ENCODE measurements around the gene CR1L.
"Not testable (repeated sequence)": the region's sequence is repeated elsewhere in the genome, so short reads cannot be mapped to it uniquely, and the experiment has no call there.

- not testable (repeated sequence) for TF ChIP-seq CTCF (conservative IDR thresholded peaks at IDR 0.05; ENCODE audit: low read depth in 2 of 2); POLR2AphosphoS5 (IDR thresholded peaks at IDR 0.05; ENCODE audit: low read depth); JUNB (IDR thresholded peaks at IDR 0.05; ENCODE audit: unreplicated experiment); EZH2 (IDR thresholded peaks at IDR 0.05; ENCODE audit: low read depth, unreplicated experiment); REST (IDR thresholded peaks at IDR 0.05; ENCODE audit: unreplicated experiment); EZH2phosphoT487 (IDR thresholded peaks at IDR 0.05; ENCODE audit: unreplicated experiment); ETS1 (IDR thresholded peaks at IDR 0.05); ZNF114 (CRISPR knock-in tag; IDR thresholded peaks at IDR 0.05); NANOG (IDR thresholded peaks at IDR 0.05; ENCODE audit: borderline replicate concordance); ZNF331 (CRISPR knock-in tag; IDR thresholded peaks at IDR 0.05; ENCODE audit: low read depth); CREB1 (CRISPR knock-in tag; IDR thresholded peaks at IDR 0.05; ENCODE audit: low read depth); STAT1 (IDR thresholded peaks at IDR 0.05; ENCODE audit: unreplicated experiment)
These were observed 125.6 kb downstream of the CR1L start for GRCh38 chr1:207770514-207770913.
